Measurements from ENCODE around the gene LPP.
"Not testable (repeated sequence)": the region's sequence is repeated elsewhere in the genome, so short reads cannot be mapped to it uniquely, and the experiment has no call there.

LPP gene

DNA sequence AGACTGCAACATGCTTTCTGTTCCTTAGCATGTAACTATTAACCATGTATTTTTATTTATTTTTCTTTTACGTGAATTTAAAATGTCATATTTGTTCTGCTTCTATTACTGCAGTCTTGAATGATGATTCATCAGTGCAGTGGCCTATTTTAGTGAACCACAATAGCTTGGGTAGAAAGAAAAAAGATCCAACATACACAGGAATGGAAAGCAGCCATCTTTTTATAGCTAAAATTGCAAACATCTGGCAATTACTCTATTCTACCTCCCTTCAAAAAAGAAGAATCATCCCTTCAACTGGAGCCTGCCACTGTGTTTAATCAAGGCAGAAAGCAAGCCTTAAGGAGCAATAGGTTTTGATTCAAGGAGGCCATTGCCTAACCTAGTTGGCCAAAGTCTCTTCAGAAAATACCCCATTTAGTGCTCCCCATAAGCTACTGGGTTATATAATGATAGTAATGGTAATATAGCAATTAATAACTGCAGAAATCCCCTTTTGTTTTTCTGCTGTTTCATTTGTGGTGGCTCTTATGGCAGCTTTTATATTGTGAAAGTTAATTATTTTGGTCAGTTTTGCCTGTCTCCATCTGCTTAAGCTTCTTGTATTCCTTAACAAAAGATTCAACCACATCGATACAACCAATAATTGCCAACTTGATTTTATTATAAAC, 267.3 kb downstream of the LPP start:
- no peak for FAIRE-seq
- no peak for TF ChIP-seq TAF1 (IDR thresholded peaks at IDR 0.05; ENCODE audit: low read depth, low read length)
- TF ChIP-seq SPI1 (IDR thresholded peaks at IDR 0.05; ENCODE audit: low read depth, low read length), result no peak
- TF ChIP-seq POLR2A (IDR thresholded peaks at IDR 0.05; ENCODE audit: low read depth, low read length), result no peak
- no peak for TF ChIP-seq PAX5 (IDR thresholded peaks at IDR 0.05; ENCODE audit: insufficient read depth, low read length, severe bottlenecking)
- TF ChIP-seq POLR2AphosphoS5 (IDR thresholded peaks at IDR 0.05; ENCODE audit: low read depth, low read length), result no peak
- no peak for TF ChIP-seq POU2F2 (IDR thresholded peaks at IDR 0.05; ENCODE audit: low read depth, low read length)
- DNase-seq (ENCODE audit: insufficient read length, low spot score), result no peak

DNA sequence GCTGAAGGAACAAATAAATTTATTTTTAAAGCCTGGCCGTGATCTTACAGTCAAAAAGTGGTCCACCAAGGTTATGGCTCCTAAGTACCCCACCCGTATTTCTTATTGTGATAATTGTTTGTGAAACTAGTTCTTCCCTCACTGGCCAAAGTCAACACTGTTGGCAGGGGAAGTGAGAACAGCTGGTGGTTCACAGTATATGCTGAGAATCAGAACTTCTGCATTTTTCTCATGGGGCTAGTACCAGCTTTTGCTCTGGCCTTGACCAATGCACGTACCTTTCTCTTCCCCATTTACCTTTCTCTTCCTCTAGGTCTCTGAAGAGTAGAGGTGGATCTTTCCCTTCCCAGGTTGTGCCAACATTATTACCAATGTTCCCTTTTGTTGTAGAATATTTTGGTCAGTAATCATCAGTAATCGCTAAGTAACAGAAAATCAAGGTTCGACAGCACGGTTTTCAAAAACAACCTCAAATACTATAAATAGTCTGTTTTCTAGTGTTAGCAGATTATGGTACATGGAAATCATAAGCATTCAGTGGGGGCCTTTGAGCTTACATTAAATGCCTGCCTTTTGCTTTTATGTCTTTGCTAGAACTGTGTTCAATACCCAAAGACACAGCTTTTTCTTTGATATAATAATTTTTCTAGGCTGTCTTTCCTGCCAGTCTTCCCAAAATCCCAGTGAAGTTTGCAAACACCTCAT, 268.0 kb downstream of the LPP start:
- DNase-seq (ENCODE audit: insufficient read length, low spot score), result no peak
- TF ChIP-seq PAX5 (IDR thresholded peaks at IDR 0.05; ENCODE audit: insufficient read depth, low read length, severe bottlenecking) (no peak), SPI1 (IDR thresholded peaks at IDR 0.05; ENCODE audit: low read depth, low read length) (peak; percentile 99), POU2F2 (IDR thresholded peaks at IDR 0.05; ENCODE audit: low read depth, low read length) (0 out of 2 replicates have a peak, but pooled peaks have one; percentile 30)
- FAIRE-seq, result peak; percentile 86

DNA sequence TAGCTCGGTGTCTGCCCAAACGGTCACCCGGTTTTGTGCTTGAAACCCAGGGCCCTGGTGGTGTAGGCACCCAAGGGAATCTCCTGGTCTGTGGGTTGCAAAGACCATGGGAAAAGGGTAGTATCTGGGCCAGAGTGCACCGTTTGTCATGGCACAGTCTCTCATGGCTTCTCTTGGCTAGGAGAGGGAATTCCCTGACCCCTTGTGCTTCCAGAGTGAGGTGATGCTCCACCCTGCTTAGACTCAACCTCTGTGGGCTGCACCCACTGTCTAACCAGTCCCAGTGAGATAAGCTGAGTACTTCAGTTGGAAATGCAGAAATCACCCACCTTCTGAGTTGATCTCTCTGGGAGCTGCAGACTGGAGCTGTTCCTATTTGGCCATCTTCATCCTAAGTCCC, 274.0 kb downstream of the LPP start:
- FAIRE-seq; DNase-seq (ENCODE audit: insufficient read length, low spot score): not testable (repeated sequence)

DNA sequence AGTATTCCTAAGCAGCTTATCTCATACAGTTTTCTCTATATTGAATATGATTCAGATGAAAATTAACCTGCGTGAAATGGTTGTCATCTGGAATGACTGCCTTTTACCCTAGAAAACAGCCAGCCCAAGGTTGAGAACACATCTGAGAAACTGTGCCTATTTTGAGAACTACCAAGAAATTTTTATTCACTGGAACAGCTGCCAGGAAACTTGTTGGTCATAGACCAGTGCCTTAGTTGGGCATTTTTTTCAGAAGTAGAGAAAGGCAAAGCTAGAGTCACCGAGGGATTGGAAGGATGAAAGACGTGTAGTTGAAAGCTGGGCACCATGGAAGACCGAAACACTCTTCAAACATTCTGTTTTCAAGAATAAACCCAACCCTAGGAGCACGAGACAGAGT, 277.1 kb downstream of the LPP start:
- no peak for TF ChIP-seq POU2F2 (IDR thresholded peaks at IDR 0.05; ENCODE audit: low read depth, low read length)
- no peak for TF ChIP-seq POLR2AphosphoS5 (IDR thresholded peaks at IDR 0.05; ENCODE audit: low read depth, low read length)
- TF ChIP-seq SPI1 (IDR thresholded peaks at IDR 0.05; ENCODE audit: low read depth, low read length), result no peak
- DNase-seq (ENCODE audit: insufficient read length, low spot score), result no peak

DNA sequence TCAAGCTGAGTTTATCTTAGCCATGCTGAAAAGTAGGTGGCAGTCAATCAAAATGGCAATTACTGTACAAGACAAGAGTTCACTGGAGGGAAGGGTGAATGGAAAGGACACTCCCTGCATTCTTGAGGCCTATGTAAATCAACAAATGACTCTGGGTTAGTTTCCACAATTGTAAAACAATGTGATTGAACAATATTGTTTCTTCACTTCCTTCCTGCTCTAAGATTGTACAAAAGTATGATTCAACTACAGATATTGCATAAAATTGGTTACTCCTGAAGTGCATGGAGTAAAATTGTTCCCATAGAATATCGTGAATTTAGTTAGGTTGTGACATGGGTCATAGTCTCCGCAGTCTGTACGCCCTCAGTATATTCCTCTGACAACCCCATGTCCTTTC, 277.6 kb downstream of the LPP start:
- TF ChIP-seq POLR2A (IDR thresholded peaks at IDR 0.05; ENCODE audit: low read depth, low read length) (no peak), POU2F2 (IDR thresholded peaks at IDR 0.05; ENCODE audit: low read depth, low read length) (no peak), TAF1 (IDR thresholded peaks at IDR 0.05; ENCODE audit: low read depth, low read length) (no peak), SPI1 (IDR thresholded peaks at IDR 0.05; ENCODE audit: low read depth, low read length) (no peak), PAX5 (IDR thresholded peaks at IDR 0.05; ENCODE audit: insufficient read depth, low read length, severe bottlenecking) (no peak), POLR2AphosphoS5 (IDR thresholded peaks at IDR 0.05; ENCODE audit: low read depth, low read length) (no peak)
- FAIRE-seq, result no peak
- DNase-seq (ENCODE audit: insufficient read length, low spot score), result no peak

More for the DNA sequence above, 277.1 kb downstream of the LPP start:
- no peak for FAIRE-seq

DNA sequence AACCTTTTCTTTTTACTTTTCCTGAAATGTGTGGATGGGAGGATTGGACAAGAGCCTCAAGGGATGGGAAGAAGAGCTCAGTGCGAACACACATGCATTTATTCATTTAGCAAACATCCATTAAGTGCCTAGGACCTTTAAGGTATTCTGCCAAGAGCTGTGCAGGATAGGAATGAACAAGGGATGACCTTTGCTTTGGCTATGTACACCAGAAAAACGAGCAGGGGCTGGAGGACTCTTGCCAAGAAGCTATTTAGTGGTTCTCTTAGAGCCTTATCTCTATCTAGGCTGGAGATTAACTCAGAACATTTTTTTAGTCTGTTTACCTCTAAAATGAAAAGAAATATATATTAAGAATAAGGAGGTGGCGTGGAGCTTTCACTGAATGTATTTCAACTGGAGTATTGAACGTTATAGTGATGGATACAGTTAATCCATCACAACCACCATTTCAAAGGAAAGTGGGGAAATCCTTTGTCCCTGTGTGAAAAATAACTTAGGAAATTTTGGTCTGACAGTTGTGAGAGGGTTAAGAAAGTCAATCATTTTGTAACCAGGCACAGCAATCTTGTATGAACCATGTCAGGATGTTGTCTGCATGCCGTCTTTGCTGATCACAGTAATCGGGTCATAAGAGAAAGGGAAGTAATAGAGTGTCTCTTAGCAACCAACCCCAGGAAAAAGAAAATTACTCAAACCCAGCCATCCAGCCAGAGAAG, 279.0 kb downstream of the LPP start:
- FAIRE-seq, result no peak
- TF ChIP-seq PAX5 (IDR thresholded peaks at IDR 0.05; ENCODE audit: insufficient read depth, low read length, severe bottlenecking) (no peak), POLR2AphosphoS5 (IDR thresholded peaks at IDR 0.05; ENCODE audit: low read depth, low read length) (no peak), SPI1 (IDR thresholded peaks at IDR 0.05; ENCODE audit: low read depth, low read length) (no peak), POLR2A (IDR thresholded peaks at IDR 0.05; ENCODE audit: low read depth, low read length) (no peak)
- DNase-seq (ENCODE audit: insufficient read length, low spot score), result no peak

DNA sequence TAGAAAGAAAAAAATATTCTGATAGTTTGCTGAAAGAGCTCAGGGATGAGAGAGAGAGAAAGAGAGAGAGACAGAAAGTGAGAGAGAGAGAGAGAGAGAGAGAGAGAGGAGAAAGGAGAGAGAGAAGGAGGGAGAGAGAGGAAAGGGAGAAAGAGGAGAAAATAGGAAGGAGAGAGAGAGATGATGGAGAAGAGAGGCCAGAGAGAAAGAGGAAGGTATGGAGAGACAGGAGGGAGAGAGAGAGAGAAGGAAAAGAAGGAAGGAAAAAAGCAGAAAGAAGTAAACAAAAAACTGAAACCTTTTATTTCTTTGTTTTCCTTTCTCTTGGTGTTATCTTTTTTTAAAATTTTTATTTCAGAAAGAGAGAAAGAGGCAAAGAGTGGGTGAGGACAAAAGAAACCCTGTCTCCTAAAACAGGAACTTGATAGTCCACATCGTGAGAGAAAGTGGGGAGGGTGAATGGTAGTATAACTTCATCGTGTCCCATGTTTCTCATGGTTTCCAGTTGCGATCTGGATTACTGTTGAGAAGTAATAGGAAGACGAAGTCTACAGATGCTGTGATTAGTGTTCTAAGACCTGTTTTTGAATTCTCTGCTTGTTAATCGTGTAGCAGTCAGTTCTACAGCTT, 279.7 kb downstream of the LPP start:
- DNase-seq (ENCODE audit: insufficient read length, low spot score) (no peak), FAIRE-seq (no peak)
- no peak for TF ChIP-seq SPI1 (IDR thresholded peaks at IDR 0.05; ENCODE audit: low read depth, low read length)
- TF ChIP-seq PAX5 (IDR thresholded peaks at IDR 0.05; ENCODE audit: insufficient read depth, low read length, severe bottlenecking), result no peak
- TF ChIP-seq POLR2AphosphoS5 (IDR thresholded peaks at IDR 0.05; ENCODE audit: low read depth, low read length), result no peak

DNA sequence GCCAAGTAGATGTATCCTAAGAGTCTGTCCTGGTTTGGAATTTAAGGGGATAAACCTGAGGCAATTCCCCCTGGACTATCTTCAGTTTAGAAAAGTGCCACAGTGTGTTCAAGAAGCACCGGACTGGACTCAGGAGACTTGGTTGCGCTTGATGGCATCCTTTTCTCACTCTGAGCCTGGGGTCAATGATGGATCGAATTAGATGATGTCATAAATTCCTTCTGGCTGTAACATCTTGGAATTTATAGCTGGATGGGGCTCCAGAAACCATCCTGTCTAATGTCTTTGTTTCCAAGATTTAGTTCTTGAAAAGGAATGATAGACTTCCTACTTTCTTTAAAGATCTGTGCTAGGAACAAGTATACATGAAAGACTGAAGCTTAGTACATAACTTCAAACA, 280.6 kb downstream of the LPP start:
- DNase-seq (ENCODE audit: insufficient read length, low spot score), result no peak
- TF ChIP-seq POLR2A (IDR thresholded peaks at IDR 0.05; ENCODE audit: low read depth, low read length) (no peak), POLR2AphosphoS5 (IDR thresholded peaks at IDR 0.05; ENCODE audit: low read depth, low read length) (no peak), SPI1 (IDR thresholded peaks at IDR 0.05; ENCODE audit: low read depth, low read length) (no peak), POU2F2 (IDR thresholded peaks at IDR 0.05; ENCODE audit: low read depth, low read length) (no peak), TAF1 (IDR thresholded peaks at IDR 0.05; ENCODE audit: low read depth, low read length) (no peak), PAX5 (IDR thresholded peaks at IDR 0.05; ENCODE audit: insufficient read depth, low read length, severe bottlenecking) (no peak)
- no peak for FAIRE-seq

DNA sequence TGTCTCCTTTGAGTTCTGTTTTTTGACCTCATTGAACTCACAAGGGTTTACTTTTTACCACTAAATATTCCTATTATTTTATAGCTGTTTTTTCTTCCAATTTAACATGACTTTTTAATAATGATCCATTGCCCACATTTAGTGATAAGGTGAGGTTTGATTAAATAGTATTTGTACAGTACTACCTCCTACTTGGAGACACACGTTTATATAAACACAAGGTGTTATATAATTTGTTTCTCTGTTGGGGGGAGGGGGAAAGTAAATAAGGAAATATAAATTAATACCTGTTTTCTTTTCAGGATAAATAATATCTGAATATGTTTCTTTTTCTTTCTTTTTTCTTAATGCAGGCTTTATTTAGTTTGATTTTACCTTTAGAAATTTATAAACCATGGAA, 281.3 kb downstream of the LPP start:
- FAIRE-seq (no peak), DNase-seq (ENCODE audit: insufficient read length, low spot score) (no peak)
- no peak for TF ChIP-seq SPI1 (IDR thresholded peaks at IDR 0.05; ENCODE audit: low read depth, low read length)
- no peak for TF ChIP-seq POLR2AphosphoS5 (IDR thresholded peaks at IDR 0.05; ENCODE audit: low read depth, low read length)
- TF ChIP-seq POU2F2 (IDR thresholded peaks at IDR 0.05; ENCODE audit: low read depth, low read length), result no peak
- TF ChIP-seq PAX5 (IDR thresholded peaks at IDR 0.05; ENCODE audit: insufficient read depth, low read length, severe bottlenecking), result no peak
- TF ChIP-seq POLR2A (IDR thresholded peaks at IDR 0.05; ENCODE audit: low read depth, low read length), result no peak
- no peak for TF ChIP-seq TAF1 (IDR thresholded peaks at IDR 0.05; ENCODE audit: low read depth, low read length)

DNA sequence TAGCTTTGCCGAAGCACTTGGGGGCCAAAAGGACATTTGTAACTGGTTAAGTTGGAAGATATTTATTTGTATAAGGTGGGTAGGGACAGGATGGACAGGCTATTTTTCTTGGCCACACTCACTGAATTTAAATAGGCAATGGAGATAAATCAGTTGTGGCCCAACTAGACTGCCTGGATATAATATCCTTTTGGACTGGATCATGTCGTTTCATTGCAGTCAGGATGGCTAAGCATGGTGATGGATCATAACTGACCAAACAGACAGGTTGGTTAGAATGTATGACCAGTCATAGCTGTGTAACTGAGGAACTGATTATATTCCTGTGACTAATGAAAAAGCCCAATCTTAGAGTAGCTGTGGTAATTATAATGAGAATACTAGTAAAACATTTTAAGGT, 284.0 kb downstream of the LPP start:
- DNase-seq (ENCODE audit: insufficient read length, low spot score) (no peak), FAIRE-seq (no peak)
- TF ChIP-seq POU2F2 (IDR thresholded peaks at IDR 0.05; ENCODE audit: low read depth, low read length), result no peak
- TF ChIP-seq TAF1 (IDR thresholded peaks at IDR 0.05; ENCODE audit: low read depth, low read length), result no peak

Measured in GM12891 (cell line).